Activated naive CD4-positive, alpha-beta T cell treated with Interleukin-2 at 50 U/mL for 16 hours (primary cell): ENCODE results near the gene PSMB5.

Experiments used
- DNase-seq: peaks from one replicate; pipeline ENCODE4 v3.0.0-alpha.2; 2020

The PSMB5 gene

GRCh38 chr14:23034498-23035302 lies at the start of gene PSMB5:
PSMB5 (minus strand) TSS chr14:23034900; CDS start chr14:23034881, 19 bp downstream.
- peak; percentile 90 for DNase-seq

- DNase-seq, result no peak
Observed at GRCh38 chr14:23080474-23080873, 45.8 kb upstream of the PSMB5 start.

- DNase-seq, result no peak
Observed at GRCh38 chr14:23079716-23080115, 45.0 kb upstream of the PSMB5 start.

GRCh38 chr14:23078692-23079116 lies 44.0 kb upstream of the PSMB5 start:
- DNase-seq, result no peak

- no peak for DNase-seq
Observed at GRCh38 chr14:23077962-23078361, 43.3 kb upstream of the PSMB5 start.

- DNase-seq, result peak; percentile 19
Observed at GRCh38 chr14:23076785-23077408, 42.2 kb upstream of the PSMB5 start.

- DNase-seq, result no peak
Observed at GRCh38 chr14:23074906-23075305, 40.2 kb upstream of the PSMB5 start.

GRCh38 chr14:23071921-23072539 lies 37.3 kb upstream of the PSMB5 start:
- DNase-seq, result no peak

- DNase-seq, result peak; percentile 82
Observed at GRCh38 chr14:23071244-23071920, 36.7 kb upstream of the PSMB5 start.

GRCh38 chr14:23070262-23071129 lies 35.8 kb upstream of the PSMB5 start:
- DNase-seq, result no peak

- no peak for DNase-seq
Observed at GRCh38 chr14:23069413-23069806, 34.7 kb upstream of the PSMB5 start.

- peak; percentile 74 for DNase-seq
Observed at GRCh38 chr14:23068789-23069412, 34.2 kb upstream of the PSMB5 start.

GRCh38 chr14:23067847-23068788 lies 33.4 kb upstream of the PSMB5 start:
- no peak for DNase-seq

- DNase-seq, result no peak
Observed at GRCh38 chr14:23066855-23067744, 32.4 kb upstream of the PSMB5 start.

GRCh38 chr14:23066368-23066767 lies 31.7 kb upstream of the PSMB5 start:
- no peak for DNase-seq

- DNase-seq, result no peak
Observed at GRCh38 chr14:23063601-23064000, 28.9 kb upstream of the PSMB5 start.

- DNase-seq, result no peak
Observed at GRCh38 chr14:23062002-23062401, 27.3 kb upstream of the PSMB5 start.

GRCh38 chr14:23060536-23061260 lies 26.0 kb upstream of the PSMB5 start:
- DNase-seq, result no peak
